Keratinocyte (primary cell): ENCODE data around the gene GRK4. TPM values are rescaled to one million over a fixed set of nuclear protein-coding genes. Genes with fewer than 3 reads are reported as not detected.

Source experiments
- DNase-seq: peaks from one replicate; pipeline ENCODE4 v3.0.0-alpha.2; 2011; ENCODE audit warnings: low read depth, missing footprints, low spot score
- FAIRE-seq: peaks from 2 replicates; lab custom pipeline; 2011; peaks lifted over from hg19 to GRCh38; lab: Jason Lieb, UNC
- H2AFZ ChIP-seq: 2 replicates; pipeline ENCODE4 v1.6.0; 2012; ENCODE audit warnings: low read length, control low read depth, inconsistent platforms; ENCODE audit not compliant: control insufficient read depth
- H3K27ac ChIP-seq: 2 replicates; pipeline ENCODE4 v1.5.1; 2011; ENCODE audit warnings: low read length; ENCODE audit not compliant: control insufficient read depth, insufficient read depth
- H3K27me3 ChIP-seq: 3 replicates; pipeline ENCODE4 v1.6.0; 2011; ENCODE audit warnings: low read length; ENCODE audit not compliant: control insufficient read depth, insufficient read depth; ENCODE audit errors: extremely low read depth
- H3K36me3 ChIP-seq, 2 experiments: 2 replicates in 1 of 2; 3 replicates in 1 of 2; pipeline ENCODE4 v1.5.1; 2011; ENCODE audit warnings: low read length in 2 of 2, mild to moderate bottlenecking in 1 of 2; ENCODE audit not compliant: control insufficient read depth in 2 of 2, insufficient read depth in 2 of 2; ENCODE audit errors: extremely low read depth in 1 of 2
- H3K4me1 ChIP-seq: 3 replicates; pipeline ENCODE4 v1.5.1; 2011; ENCODE audit warnings: low read length; ENCODE audit not compliant: control insufficient read depth, insufficient read depth; ENCODE audit errors: extremely low read depth
- H3K4me2 ChIP-seq: 3 replicates; pipeline ENCODE4 v1.6.0; 2011; ENCODE audit warnings: low read depth, low read length; ENCODE audit not compliant: control insufficient read depth, insufficient read depth; ENCODE audit errors: extremely low read depth
- H3K4me3 ChIP-seq, 3 experiments: fragments of 200-600 bp in 1 of 3; sonication (generic) in 1 of 3; 2 replicates in 2 of 3; 3 replicates in 1 of 3; pipeline ENCODE4 v1.5.1; 2011 to 2016; ENCODE audit warnings: low read length in 3 of 3, mild to moderate bottlenecking in 3 of 3, control low read depth in 2 of 3, inconsistent platforms in 1 of 3, low read depth in 1 of 3, mixed read lengths in 1 of 3, mixed run types in 1 of 3, moderate library complexity in 1 of 3; ENCODE audit not compliant: control insufficient read depth in 2 of 3, insufficient read depth in 2 of 3; ENCODE audit errors: extremely low read depth in 1 of 3
- H3K79me2 ChIP-seq: 2 replicates; pipeline ENCODE4 v1.6.0; 2012; ENCODE audit warnings: low read length; ENCODE audit not compliant: control insufficient read depth, insufficient read depth
- H3K9ac ChIP-seq: 3 replicates; pipeline ENCODE4 v1.6.0; 2011; ENCODE audit warnings: low read length; ENCODE audit not compliant: control insufficient read depth, insufficient read depth; ENCODE audit errors: extremely low read depth
- H3K9me1 ChIP-seq: 3 replicates; pipeline ENCODE4 v1.6.0; 2011; ENCODE audit warnings: low read length; ENCODE audit not compliant: control insufficient read depth, insufficient read depth; ENCODE audit errors: extremely low read depth
- H3K9me3 ChIP-seq: 2 replicates; pipeline ENCODE4 v1.5.1; 2012; ENCODE audit warnings: low read depth, low read length; ENCODE audit not compliant: control insufficient read depth
- H4K20me1 ChIP-seq: 3 replicates; pipeline ENCODE4 v1.6.0; 2011; ENCODE audit warnings: low read length; ENCODE audit not compliant: control insufficient read depth, insufficient read depth; ENCODE audit errors: extremely low read depth
- CTCF ChIP-seq, 3 experiments: IDR thresholded peaks in 1 of 3; conservative IDR thresholded peaks in 1 of 3; optimal IDR thresholded peaks in 1 of 3; 2 replicates in 2 of 3; 3 replicates in 1 of 3; pipeline versions ENCODE3 to v1.5.1; 2011; ENCODE audit warnings: low read length in 3 of 3, mild to moderate bottlenecking in 3 of 3, moderate library complexity in 2 of 3, control low read depth in 1 of 3, inconsistent platforms in 1 of 3; ENCODE audit not compliant: insufficient read depth in 2 of 3; ENCODE audit errors: extremely low read depth in 1 of 3
- EZH2 ChIP-seq: IDR thresholded peaks from one replicate; pipeline ENCODE4 v1.6.1; 2012; ENCODE audit warnings: inconsistent platforms, mild to moderate bottlenecking, low read length, moderate library complexity
- dilution Hi-C: fragments of 300-500 bp; cut with MboI; formaldehyde crosslinking; loops from one replicate; pipeline ENCODE4 v1.7.0; 2020; ENCODE audit warnings: low sequenced_read_pairs; ENCODE audit not compliant: extremely low pct_ligation_motif_present
- polyA plus RNA-seq, 5 experiments: library from polyadenylated mRNA; depleted of rRNA in 3 of 5; stranded (reverse) in 3 of 5; stranded (forward) in 1 of 5; unstranded in 1 of 5; fragments of >200 nt; gene quantifications; 1 replicate in 1 of 5; 2 replicates in 3 of 5; 3 replicates in 1 of 5; pipeline versions ENCODE4 v1.2.1 to v1.2.3, GENCODE V29; 2011 to 2012; ENCODE audit warnings: missing spikeins in 2 of 5, low read depth in 1 of 5, low replicate concordance in 1 of 5

GRK4 gene
- polyA plus RNA-seq, 1 donor (not counting 4 experiments of a cell fraction or from before 2014, with no cell fraction given) = 4.3 TPM

- no peaks in the 10 kb centered on the region for H3K9me1 ChIP-seq
- H3K36me3 ChIP-seq = no peaks in the 10 kb centered on the region
- dilution Hi-C loops = no loop called here
- H3K79me2 ChIP-seq = no peaks in the 10 kb centered on the region
- H3K27ac ChIP-seq = no peak overlapping the region
- H4K20me1 ChIP-seq = no peaks in the 10 kb centered on the region
- no peak overlapping the region for H3K4me3 ChIP-seq
- TF ChIP-seq EZH2 (no peak), CTCF (optimal IDR thresholded peaks at IDR 0.05 in 1 of 3, IDR thresholded peaks at IDR 0.05 in 1 of 3, conservative IDR thresholded peaks at IDR 0.05 in 1 of 3; ENCODE audit: extremely low read depth in 1 of 3, insufficient read depth in 2 of 3, low read length in 3 of 3) (no peak)
- no peak overlapping the region for H3K4me2 ChIP-seq
- H3K4me1 ChIP-seq = no peaks in the 10 kb centered on the region
- H3K27me3 ChIP-seq = no peaks in the 10 kb centered on the region
- H3K9ac ChIP-seq = no peak overlapping the region
- H3K9me3 ChIP-seq = no peaks in the 10 kb centered on the region
- H2AFZ ChIP-seq = no peak overlapping the region
- FAIRE-seq = no peak
- DNase-seq = no peak
Measured at GRCh38 chr4:2991243-2991642, 27.9 kb downstream of the GRK4 start.

GRCh38 chr4:2994917-2995316, 31.5 kb downstream of the GRK4 start:
- no peaks in the 10 kb centered on the region for H3K4me1 ChIP-seq

More at GRCh38 chr4:2994917-2995316, 31.5 kb downstream of the GRK4 start:
- TF ChIP-seq EZH2 (no peak), CTCF (optimal IDR thresholded peaks at IDR 0.05 in 1 of 3, IDR thresholded peaks at IDR 0.05 in 1 of 3, conservative IDR thresholded peaks at IDR 0.05 in 1 of 3; ENCODE audit: extremely low read depth in 1 of 3, insufficient read depth in 2 of 3, low read length in 3 of 3) (no peak)
- dilution Hi-C loops = no loop called here
- no peak overlapping the region for H3K4me2 ChIP-seq
- DNase-seq = no peak
- H3K4me3 ChIP-seq = no peak overlapping the region
- no peak overlapping the region for H2AFZ ChIP-seq
- H3K27me3 ChIP-seq = no peaks in the 10 kb centered on the region
- H3K9ac ChIP-seq = no peak overlapping the region
- H3K27ac ChIP-seq = no peak overlapping the region
- FAIRE-seq = no peak
- H4K20me1 ChIP-seq = no peaks in the 10 kb centered on the region
- no peaks in the 10 kb centered on the region for H3K9me3 ChIP-seq
- H3K79me2 ChIP-seq = no peaks in the 10 kb centered on the region
- no peaks in the 10 kb centered on the region for H3K36me3 ChIP-seq
- no peaks in the 10 kb centered on the region for H3K9me1 ChIP-seq
